ENCODE data around the gene MTFR2. TPM values are rescaled to one million over a fixed set of nuclear protein-coding genes. Genes with fewer than 3 reads are reported as not detected.

Gene MTFR2
- total and polyA plus RNA-seq, 2 of the 13 experiments (the other 11 are each of a cell fraction or from before 2014, with no cell fraction given): 6.7 to 10.7 TPM

- POLR2A ChIA-PET: no interaction called here
- Histone ChIP-seq H3K27ac (ENCODE audit: extremely low read length, insufficient read depth, low read length) (no peak overlapping the region), H2AFZ (ENCODE audit: low read length) (no peak overlapping the region), H3K36me3 (replicated peaks in 1 of 2; ENCODE audit: control insufficient read depth in 1 of 2, insufficient read depth in 2 of 2, low read length in 2 of 2) (no peaks in the 10 kb centered on the region), H3K79me2 (ENCODE audit: insufficient read depth, low read length) (no peaks in the 10 kb centered on the region), H3K4me3 (replicated peaks in 1 of 3; ENCODE audit: insufficient read depth in 1 of 3, low read depth in 2 of 3, low read length in 3 of 3) (no peak overlapping the region), H3K9me3 (ENCODE audit: low read length) (no peaks in the 10 kb centered on the region), H3K9ac (ENCODE audit: insufficient read depth, low read depth, low read length) (no peak overlapping the region), H3K4me1 (ENCODE audit: insufficient read depth, low read length) (no peaks in the 10 kb centered on the region), H3K4me2 (ENCODE audit: low read depth, low read length) (no peak overlapping the region), H4K20me1 (ENCODE audit: insufficient read depth, low read length) (no peaks in the 10 kb centered on the region), H3K27me3 (ENCODE audit: control insufficient read depth in 1 of 2, insufficient read depth in 2 of 2, low read length in 2 of 2) (no peaks in the 10 kb centered on the region)
- DNase-seq (ENCODE audit: low spot score) (no peak), FAIRE-seq (no peak), ATAC-seq (no peak)
- CTCF ChIA-PET (ENCODE audit: low intra/inter-chr PET ratio, low total read pairs): no interaction called here
- TF ChIP-seq ZBTB25 (CRISPR knock-in tag; IDR thresholded peaks at IDR 0.05) (no peak), ZSCAN31 (CRISPR knock-in tag; IDR thresholded peaks at IDR 0.05; ENCODE audit: low read depth) (no peak), KAT2B (IDR thresholded peaks at IDR 0.05; ENCODE audit: borderline replicate concordance, low read depth, low read length) (no peak), DNMT3B (CRISPR knock-in tag; conservative IDR thresholded peaks at IDR 0.05) (no peak), ZFP41 (CRISPR knock-in tag; IDR thresholded peaks at IDR 0.05; ENCODE audit: borderline replicate concordance) (no peak), ZBTB4 (CRISPR knock-in tag; IDR thresholded peaks at IDR 0.05; ENCODE audit: borderline replicate concordance) (no peak), ZSCAN20 (CRISPR knock-in tag; IDR thresholded peaks at IDR 0.05; ENCODE audit: borderline replicate concordance) (no peak), PAWR (CRISPR knock-in tag; IDR thresholded peaks at IDR 0.05; ENCODE audit: borderline replicate concordance) (no peak), ZNF691 (CRISPR knock-in tag; IDR thresholded peaks at IDR 0.05; ENCODE audit: borderline replicate concordance, low read depth) (no peak), NBN (conservative IDR thresholded peaks at IDR 0.05) (no peak), FOXO4 (CRISPR knock-in tag; conservative IDR thresholded peaks at IDR 0.05) (no peak), MTA1 (CRISPR knock-in tag; IDR thresholded peaks at IDR 0.05; ENCODE audit: borderline replicate concordance) (no peak), ZNF296 (CRISPR knock-in tag; conservative IDR thresholded peaks at IDR 0.05) (no peak)
- whole genome bisulfite sequencing (ENCODE audit: low lambda C conversion rate): 31% methylated on average over 10 of the region's 10 CpGs
- intact Hi-C loops (cut with micrococcal nuclease; ENCODE audit: unreplicated experiment) (no loop called here), in situ Hi-C loops (cut with HindIII; ENCODE audit: extremely low pct_ligation_motif_present, low pct_unique_long_range_greater_than_20kb) (no loop called here)
- BruUV-seq (replicated peaks): no TSS peak
Observed at GRCh38 chr6:136216503-136217401, 33.4 kb downstream of the MTFR2 start.

All from HepG2 (cell line).